8988T (cell line): Measurements from ENCODE around the gene IGFLR1.
A peak's percentile ranks its signal among the peaks of the same experiment; 100 is the strongest.
"Not testable (repeated sequence)": the region's sequence is repeated elsewhere in the genome, so short reads cannot be mapped to it uniquely, and the experiment has no call there.

Experiments
- DNase-seq: peaks from one replicate; pipeline ENCODE4 v3.0.0; 2011

The IGFLR1 gene

DNA sequence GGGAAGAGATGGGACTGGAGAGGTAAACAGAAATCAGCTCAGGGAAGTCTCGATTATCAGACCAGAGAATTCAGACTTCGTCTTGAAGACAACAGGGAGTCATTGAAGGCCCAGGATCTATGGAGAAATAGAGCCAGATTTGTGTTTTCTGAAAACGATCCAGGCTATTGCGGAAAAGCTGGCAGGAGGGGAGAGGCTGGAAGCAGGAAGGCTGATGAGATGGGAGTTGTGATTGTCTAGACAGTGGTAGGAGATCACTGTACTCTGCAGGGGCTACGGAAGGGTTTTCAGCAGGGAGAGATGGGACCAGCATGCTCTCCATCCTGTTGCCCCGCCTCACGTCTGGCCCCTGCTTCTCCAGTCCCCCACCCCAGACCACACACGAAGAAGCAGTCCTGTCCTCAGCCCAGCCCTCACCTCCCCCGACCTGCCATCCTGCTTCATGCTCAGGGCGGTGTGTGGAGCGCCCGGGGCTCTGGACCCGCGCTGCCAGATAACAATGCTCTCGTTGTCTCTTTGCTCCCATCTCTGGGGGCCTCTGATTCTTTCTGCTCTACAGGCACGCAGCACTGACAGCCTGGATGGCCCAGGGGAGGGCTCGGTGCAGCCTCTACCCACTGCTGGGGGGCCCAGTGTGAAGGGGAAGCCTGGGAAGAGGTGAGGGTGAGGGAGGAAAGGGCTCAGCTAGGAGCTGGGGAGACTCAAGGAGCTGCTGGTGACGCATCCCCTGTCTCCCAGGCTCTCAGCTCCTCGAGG lies 35.0 kb upstream of the IGFLR1 start:
- no peak for DNase-seq

DNA sequence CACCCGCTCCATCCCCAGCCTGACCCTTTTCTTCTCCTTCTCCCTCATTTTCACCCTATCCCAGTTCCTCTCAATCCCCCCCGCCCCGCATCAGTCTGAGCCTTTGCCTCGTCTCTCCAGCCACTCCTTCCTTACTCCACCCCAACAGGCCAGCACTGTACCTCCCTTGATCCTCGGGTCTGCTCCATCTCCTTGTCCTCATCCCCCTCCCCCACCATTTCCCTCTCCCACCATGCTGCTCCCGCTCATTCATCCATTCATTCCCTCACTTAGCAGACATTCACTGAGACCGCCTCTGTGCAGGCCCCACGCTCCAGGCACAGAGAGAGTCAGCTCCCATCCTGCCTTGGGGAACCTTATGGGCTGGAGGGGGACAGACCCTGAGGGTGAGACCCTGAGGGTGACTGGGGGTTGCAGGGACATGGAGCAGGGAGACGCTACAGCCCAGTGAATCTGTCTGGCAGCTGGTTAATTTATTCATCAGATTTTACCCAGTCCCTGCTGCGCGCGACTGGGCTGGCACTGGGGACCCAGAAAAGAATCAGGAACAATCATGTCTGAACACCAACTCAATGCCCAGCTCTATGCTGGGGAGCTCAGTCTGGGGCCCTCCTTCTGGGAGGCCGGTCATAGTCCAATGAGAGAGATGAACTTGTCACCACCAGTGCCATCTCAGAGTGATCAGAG lies 34.0 kb upstream of the IGFLR1 start:
- no peak for DNase-seq

DNA sequence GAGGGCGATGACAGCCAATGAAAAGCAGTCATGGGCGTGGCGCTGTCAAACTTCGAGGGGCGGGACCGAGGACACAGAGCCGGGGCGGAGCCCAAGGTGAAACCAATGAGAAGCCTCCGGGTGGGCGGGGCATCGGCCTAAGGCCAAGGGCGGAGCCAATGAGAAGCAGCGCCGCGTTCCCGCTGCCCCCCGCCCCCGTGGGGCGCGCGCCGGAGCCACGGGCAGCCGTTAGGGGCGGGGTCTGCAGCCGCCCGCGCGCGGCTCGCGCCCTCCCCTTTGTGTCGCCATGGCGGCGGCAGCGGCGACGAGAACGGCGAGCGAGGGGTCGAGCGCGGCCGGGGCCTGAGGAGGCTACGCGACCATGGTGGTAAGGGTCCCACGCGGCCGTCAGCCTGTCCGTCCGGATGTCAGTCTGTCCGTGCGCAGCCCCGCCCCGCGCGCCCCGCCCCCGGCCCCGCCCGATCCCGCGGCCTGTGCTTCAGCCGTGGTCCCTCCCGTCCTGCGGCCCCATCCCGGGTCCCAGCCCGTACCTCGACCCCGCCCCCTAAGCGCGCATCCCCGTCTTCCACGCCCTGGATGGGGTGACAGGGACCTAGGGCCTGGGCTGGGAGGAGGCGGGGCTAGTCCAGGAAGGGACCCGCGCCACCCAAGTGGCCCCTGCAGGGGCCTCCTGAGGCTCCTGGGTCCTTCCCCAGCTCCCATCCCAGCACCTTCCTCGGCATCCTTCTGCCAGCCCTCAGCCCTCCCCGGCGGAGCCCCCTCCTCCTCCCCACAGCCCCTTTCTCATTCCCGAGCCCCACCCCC lies 33.2 kb upstream of the IGFLR1 start, which contains the start of gene ARHGAP33:
Gene ARHGAP33 (plus strand): TSS at position 267 of the 804 bp plus-strand sequence. CDS start 95 bp downstream, at position 362.
- DNase-seq = peak; percentile 96

DNA sequence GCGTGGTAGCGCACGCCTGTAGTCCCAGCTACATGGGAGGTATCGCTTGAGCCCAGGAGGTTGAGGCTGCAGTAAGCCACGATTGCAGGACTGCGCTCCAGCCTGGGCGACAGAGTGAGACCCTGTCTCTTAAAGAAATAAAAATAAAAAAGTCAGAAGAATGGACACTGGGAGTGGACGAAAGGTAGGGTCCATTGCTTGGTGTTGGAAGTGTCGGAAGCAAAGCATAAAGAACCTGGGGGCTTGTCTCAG lies 32.7 kb upstream of the IGFLR1 start:
- DNase-seq = no peak

DNA sequence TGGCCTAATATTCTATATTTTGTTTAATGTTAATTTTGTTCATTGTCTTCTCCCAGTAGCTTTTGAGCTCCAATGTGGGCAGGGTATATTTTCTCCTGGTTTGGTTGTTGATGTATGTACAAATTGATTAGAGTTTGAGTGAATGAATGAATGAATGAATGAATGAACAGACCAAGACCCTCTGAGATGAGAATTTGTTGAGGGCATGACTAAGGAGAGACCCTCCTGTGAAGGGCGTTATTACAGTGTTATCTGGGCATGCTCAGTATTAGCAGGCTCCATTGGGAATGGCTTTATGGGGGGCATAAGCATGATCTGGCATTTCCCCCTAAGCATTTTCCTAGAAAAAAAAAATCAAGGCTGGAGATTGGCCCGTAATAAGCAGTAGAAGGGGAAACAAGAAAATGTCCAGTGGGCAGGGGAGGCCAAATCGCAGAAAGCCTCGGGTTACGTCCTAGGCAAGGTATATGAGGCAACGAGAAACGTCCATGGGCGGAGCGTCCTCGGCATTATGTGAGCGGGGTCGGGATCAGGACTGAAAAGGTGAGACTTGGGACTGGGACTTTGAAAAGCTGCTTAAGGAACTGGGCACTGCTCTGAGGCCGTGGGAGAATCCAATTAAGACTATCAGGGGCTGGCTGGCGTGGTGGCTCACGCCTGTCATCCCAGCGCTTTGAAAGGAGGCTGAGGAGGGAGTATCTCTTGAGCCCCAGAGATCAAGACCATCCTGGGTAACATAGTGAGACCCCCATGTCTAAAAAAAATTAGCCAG lies 32.2 kb upstream of the IGFLR1 start:
- no peak for DNase-seq

DNA sequence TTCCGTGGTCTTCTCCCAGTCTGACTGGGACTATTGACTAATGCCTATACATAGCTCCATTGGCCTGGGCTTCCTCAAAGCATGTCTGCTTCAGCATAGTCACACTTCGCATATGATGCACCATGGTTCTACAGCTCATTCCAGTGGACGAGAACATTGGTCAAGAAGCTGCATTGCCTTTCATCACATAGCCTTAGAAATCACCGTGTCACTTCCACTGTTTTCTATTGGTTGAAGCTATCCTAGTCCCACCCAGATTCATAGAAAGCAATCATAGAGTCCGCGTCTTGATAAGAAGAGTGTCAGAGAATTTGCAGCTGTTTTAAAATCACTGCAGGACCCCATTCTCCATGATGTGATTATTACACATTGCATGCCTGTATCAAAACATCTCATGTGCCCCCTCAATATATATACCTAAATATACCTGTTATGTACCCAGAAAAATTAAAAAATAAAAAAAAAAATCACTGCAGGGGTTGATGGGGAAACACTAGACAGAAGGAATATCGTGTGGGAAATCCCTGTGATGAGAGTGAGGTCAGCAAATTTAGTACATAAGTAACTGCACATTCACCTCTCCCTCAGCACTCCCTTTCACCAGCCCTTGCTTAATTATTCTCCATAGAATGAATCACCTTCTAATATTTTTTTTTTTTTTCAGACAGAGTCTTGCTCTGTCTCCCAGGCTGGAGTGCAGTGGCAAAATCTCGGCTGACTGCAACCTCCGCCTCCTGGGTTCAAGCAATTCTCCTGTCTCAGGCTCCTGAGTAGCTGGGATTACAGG lies 31.0 kb upstream of the IGFLR1 start:
- no peak for DNase-seq

DNA sequence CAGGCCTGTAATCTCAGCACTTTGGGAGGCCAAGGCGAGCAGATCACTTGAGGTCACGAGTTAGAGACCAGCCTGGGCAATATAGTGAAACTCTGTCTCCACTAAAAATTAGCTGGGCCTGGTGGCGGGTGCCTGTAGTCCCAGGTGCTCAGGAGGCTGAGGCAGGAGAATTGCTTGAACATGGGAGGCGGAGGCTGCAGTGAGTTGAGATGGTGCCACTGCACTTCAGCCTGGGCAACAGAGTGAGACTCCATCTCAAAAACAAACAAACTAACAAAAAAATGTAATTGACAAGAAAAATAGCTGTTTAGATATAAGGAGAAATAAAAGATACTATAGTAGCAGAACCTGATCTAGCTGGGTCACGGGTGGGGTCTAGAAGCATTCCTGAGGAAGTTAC lies 30.1 kb upstream of the IGFLR1 start:
- DNase-seq = not testable (repeated sequence)

DNA sequence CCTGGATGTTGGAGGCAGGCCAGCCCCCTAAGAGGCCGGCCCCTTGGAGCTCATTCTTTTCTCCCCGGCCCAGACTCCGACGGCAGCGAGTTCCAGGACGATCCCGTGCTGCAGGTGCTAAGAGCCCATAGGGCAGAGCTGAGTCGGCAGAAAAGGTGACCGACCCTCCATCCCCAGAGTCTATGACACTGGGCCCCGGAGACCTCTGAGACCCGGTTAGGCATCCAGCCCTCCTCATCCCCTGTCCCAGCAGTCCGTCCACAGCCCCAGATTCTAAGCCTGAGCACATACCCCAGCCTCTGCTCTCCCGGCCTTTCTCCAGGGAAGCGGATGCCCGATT lies 25.8 kb upstream of the IGFLR1 start:
- no peak for DNase-seq

DNA sequence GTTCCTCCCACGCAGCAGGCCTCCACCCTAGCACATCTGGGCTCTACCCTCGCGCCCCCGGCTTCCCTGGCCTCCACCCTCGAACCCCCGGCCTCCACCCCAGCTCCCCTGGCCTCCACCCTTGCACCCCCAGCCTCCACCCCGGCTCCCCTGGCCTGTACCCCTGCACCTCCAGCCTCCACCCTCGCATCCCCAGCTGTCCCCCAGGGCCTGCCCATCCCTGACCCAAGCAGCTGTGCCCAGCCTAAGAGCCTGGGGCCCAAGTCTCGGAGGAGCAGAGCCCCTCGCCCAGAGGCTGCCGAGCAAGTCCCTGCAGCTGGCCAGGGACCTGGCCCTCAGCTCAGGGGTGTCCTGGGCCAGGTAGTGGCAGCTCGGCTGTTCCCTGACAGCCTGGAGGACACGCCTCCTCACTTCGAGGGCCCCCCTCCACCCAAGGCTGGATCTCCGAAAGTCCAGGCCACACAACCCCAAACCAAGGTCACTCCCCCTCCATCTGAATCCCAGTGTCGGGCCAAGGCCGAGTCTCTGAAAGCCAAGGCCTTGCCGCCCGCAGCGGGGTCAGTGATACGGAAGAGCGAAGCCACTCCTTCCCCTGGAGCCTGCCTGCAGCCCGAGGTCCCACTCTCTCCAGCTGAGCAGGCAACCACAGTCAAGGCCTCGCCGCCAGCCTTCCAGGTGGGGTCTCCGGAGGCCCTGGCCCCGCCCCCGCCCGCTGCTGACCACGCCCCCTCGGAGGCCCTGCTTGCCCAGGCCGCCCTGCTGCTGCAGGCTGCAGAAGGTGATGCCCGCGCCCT lies 25.2 kb upstream of the IGFLR1 start:
- peak; percentile 13 for DNase-seq

DNA sequence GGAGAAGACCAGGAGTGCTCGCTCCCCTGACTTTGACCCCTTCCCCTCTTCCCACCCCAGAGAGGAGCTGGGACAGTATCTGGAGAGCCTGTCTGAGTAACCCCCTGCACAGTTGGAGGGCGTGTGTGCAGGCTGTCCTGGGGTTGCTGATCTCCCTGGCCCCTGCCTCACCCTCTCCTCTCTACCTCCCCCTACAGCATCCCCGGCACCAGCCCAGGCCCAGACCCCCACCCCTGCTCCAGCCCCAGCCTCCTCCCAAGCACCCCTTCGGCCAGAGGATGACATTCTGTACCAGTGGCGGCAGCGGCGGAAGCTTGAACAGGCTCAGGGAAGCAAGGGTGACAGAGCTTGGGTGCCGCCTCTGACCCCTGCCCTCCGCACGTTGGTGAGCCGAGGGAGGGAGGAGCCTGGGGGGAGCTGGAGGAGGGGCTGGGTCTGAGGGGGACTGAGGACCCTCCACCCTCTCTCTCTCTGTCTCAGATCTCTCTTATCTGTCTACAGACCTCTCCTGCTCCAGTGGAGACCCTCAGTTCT lies 24.4 kb upstream of the IGFLR1 start:
- peak; percentile 15 for DNase-seq

DNA sequence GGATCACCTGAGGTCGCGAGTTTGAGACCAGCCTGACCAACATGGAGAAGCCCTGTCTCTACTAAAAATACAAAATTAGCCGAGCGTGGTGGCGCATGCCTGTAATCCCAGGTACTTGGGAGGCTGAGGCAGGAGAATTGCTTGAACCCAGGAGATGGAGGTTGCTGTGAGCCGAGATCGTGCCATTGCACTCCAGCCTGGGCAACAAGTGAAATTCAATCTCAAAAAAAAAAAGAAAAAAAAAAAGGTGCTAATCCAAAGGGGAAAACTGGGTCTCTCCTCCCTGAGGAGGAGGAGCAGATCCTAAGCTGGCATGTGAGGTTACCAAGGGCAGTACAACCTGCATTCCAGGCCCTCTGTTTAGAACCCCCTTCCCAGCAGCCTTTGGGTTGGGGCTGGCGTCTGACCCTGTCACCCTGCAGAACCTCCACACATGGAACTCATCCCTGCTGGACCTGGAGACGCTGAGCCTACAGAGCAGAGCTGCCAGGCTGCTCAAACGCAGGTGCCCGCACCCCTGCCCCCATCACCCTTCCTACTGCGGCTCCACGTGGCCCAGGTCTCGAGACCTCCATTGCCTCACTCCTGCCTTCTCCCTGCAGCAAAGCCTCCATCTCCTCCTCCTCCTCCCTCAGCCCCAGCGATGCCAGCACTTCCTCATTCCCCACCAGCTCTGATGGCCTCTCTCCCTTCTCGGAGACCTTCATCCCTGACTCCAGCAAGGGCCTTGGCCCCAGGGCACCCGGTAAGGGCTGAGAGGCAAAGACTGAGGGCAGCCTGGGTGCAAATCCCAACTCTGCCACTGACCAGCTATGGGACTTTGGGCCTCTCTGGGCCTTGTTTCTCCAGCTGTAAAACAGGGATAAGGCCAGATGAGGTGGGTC lies 22.4 kb upstream of the IGFLR1 start:
- peak; percentile 10 for DNase-seq

DNA sequence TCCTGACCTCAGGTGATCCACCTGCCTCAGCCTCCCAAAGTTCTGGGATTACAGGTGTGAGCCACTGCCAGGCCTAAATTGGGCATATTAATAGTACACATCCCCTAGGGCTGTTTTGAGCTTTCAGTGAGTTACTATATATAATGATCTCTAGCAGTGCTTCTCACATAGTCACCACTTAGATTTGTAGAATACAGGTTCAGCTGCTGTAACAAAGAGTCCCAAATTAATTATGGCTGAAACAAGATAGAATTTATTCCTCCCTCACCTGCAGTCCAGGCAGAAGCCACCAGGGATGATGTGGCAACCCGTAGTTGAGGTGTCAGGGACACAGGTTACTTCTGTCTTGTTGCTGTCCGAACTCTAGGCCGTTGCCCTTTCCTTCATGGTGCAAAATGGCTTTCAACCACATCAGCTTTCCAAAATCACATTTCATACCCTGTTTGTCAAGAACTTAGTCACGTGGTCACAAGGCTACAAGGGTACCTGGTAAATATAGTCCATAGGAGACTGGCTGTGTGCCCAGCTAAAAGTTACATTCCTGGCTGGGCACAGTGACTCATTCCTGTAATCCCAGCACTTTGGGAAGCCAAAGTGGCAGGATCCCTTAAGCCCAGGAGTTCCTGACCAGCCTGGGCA lies 18.6 kb upstream of the IGFLR1 start:
- no peak for DNase-seq

DNA sequence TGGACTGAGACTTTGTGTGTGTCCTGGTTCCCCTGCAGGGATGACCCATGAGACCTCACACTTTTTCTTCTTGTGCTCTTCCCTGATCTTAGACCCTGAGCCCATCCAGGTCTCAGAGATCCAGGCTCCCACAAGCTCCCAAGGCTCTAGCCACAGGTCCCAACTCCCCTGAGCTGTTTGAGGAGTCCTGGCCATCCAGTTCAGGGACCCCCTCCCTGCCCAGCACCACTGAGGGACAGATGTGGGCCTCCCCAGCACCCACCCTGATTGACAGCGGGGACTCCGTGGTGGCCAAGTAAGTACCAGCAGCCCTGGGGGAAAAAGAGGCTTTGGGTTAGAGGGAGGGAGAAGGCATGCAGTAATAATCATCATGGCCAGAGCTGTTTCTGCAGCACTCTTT lies 17.4 kb upstream of the IGFLR1 start:
- no peak for DNase-seq

DNA sequence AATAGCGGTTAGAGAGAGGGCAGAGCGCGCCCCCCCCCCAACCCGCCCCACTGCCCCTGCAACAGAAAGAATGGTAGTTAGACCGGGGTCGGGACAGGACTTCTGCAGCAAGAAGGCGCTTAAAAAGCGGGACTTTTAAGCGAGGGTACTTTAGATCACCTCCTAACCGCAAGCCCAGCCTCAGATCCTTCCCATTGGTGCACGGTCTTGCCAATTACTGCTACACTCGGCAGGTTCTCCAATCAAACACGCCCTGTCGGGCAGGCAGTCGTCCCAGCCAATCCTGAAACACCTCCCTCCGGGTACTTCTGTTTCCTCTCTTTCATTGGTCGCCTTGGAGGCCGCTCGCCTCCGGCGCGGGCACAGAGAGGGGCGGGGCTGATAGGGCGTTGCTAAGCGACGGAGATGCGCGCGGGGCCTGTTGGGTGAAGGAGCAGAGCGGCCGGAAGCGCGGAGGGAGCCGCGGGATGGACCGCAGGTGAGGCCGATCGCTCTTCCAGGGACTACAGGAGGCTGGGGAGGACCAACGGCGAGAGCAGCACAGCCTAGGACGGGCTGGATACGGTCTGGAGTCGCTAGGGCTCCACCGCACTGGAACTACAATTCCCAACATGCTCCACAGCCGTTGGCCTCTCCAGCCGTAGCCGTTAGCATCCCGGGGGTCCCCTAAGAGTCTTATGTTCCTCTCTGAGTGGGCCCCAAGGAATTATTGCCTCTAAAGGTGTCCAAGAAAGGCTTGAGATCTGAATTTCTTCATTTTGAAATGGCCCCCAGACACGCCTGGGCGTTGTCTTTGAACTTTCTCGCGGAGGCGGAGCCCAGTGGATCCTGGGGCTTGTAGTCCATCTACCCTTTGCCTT lies 15.7 kb upstream of the IGFLR1 start, which contains the start of gene PROSER3:
Gene PROSER3 (plus strand): TSS at position 428 of the 860 bp plus-strand sequence. CDS start 40 bp downstream, at position 468.
- DNase-seq = peak; percentile 97

DNA sequence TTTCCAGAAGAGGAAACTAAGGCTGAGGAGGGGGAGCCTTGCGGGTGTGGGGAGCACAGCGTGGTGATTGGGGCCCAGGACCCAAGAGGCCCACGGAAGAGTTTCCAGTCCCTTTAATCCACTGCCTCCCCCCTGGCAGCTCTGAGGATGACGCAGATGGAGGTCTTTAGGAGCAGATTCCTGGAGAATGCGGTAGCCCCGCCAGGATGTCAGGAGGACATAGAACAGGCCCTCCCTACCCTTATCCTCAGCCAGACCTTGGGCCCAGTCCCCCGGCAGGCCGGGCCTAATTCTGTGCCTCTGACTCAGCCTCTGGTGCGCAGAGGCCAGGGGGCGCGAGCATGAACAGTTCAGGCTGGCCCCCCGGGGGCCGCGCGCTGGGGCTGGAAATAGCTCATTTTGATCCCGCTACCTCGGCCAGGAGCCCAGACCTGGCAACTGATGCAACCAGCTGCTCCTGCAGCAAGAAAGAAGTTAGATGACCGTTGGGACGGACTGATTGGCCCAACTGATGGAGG lies 15.0 kb upstream of the IGFLR1 start:
- peak; percentile 58 for DNase-seq

DNA sequence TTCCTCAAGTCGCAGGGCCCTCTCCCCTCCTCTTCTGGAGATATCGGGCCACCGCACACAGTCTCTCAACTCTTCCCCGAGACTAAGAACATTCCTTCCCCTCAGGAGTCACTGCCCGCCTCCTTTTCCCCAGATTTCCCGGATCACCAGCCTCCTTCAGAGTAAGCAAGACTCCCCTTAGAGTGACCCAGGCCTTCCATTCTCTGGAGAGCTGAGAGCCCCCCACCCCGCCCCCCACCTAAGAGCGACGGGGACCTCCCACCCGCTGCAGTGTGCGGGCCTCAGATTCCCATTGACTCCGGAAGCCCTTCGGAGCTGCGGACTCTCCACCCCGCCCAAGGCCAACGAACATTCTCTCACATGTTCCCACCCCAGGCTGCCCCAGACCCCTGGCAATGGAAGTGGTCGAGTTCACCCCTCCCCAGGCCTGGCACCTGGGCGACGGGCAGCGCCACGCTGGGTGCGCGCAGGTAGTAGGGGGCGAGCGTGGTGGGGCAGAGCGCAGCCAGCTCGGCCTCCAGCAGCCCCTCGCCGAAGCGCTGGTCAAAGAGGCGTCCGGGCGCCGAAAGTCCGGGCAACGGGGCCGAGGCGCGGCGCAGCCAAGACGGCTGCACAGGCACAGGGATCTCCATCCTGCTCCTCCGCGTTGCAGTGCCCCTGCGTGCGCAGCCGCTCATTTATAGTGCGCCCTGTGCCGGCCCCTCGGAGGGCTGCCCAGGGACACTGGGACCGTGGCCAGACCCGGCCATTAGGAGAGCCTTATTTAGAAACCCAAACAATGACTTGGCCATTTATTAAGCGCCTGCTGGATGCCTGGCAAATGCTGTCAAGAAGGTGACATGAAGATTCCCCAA lies 14.4 kb upstream of the IGFLR1 start, which contains the start of gene HSPB6:
Gene HSPB6 (minus strand): TSS at position 653 of the 854 bp plus-strand sequence. CDS start 21 bp downstream, at position 632.
- peak; percentile 13 for DNase-seq
